C4-2B (cell line): ENCODE data around the gene C1QTNF1.
A peak's percentile ranks its signal among the peaks of the same experiment; 100 is the strongest.

Experiments used
- H3K27ac ChIP-seq: fragments of 450-650 bp; 2 replicates; pipeline ENCODE4 v1.5.1; 2017
- CTCF ChIP-seq: fragments of 450-650 bp; conservative IDR thresholded peaks from 2 replicates; pipeline ENCODE4 v1.5.1; 2017; ENCODE audit warnings: mild to moderate bottlenecking
- ZFX ChIP-seq: fragments of 450-650 bp; IDR thresholded peaks from 2 replicates; pipeline ENCODE4 v1.6.1; 2017

Gene C1QTNF1

GRCh38 chr17:79080349-79080748, 56.4 kb downstream of the C1QTNF1 start:
- no peak overlapping the region for H3K27ac ChIP-seq
- no peak for TF ChIP-seq ZFX
- TF ChIP-seq CTCF = no peak

GRCh38 chr17:79080761-79081290, 56.9 kb downstream of the C1QTNF1 start:
- TF ChIP-seq ZFX = no peak
- no peak for TF ChIP-seq CTCF
- H3K27ac ChIP-seq = no peak overlapping the region

DNA sequence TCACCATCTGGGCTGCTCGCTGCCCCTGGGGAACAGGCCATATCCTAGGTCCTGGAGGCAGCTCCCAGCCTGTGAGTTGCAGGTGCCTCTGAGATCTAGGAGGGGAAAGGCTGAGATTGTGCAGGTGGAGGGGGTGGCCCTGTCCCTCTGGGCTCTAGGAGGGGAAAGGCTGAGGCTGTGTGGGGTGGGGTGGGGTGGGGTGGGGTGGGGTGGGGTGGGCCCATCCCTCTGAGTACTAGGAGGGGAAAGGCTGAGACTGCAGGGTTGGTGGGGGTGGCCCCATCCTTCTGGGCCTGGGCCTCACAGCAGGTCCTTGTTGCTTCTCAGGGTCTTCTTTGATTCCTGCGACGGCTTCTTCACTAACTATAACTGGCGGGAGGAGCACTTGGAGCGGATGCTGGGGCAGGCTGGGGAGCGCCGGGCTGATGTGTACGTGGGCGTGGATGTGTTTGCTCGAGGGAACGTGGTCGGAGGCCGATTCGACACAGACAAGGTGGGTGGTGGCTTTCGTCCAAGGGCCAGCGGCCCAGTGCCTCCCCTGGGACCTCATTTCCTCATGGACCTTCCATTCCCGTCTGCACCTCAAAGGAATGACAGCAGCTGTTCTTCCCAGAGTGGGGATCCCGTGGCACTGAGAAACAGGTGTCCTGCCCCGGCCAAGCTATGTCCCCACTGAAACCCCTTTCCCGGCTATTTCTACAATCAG, 57.8 kb downstream of the C1QTNF1 start:
- TF ChIP-seq ZFX (no peak), CTCF (no peak)
- no peak overlapping the region for H3K27ac ChIP-seq

GRCh38 chr17:79082311-79083190, 58.6 kb downstream of the C1QTNF1 start:
- no peak overlapping the region for H3K27ac ChIP-seq
- TF ChIP-seq CTCF (peak; percentile 93), ZFX (no peak)

DNA sequence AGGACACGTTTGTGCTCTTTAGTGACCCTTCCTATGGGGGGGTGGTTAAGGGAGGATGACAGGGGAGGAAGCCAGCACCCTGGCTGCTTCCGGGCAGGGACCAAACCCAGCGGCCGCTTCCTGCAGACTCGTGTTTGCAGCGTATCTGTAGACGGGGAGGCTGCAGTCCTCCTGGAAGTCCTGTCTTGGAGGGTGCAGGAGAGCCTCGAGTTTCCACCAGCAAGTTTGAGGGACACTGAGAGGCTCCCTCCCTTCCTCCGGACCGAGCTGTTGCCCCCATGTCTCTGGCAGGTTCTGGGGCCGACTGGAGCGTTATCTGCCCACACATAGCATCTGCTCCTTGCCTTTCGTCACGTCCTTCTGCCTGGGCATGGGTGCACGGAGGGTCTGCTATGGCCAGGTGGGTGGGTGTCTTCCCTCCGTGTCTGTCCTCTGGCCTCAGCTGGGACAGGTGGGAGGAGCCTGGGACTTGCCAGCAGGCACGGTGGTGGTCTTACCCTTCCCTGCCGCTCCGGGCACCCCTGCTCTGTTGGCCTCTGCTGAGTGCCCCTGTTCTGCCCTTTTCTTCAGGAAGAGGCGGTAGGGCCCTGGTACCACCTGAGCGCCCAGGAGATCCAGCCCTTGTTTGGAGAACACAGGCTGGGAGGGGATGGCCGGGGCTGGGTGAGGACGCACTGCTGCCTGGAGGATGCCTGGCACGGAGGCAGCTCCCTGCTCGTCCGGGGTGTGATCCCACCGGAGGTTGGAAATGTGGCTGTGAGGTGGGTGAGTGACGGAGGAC, 59.4 kb downstream of the C1QTNF1 start:
- H3K27ac ChIP-seq = no peak overlapping the region
- no peak for TF ChIP-seq CTCF

DNA sequence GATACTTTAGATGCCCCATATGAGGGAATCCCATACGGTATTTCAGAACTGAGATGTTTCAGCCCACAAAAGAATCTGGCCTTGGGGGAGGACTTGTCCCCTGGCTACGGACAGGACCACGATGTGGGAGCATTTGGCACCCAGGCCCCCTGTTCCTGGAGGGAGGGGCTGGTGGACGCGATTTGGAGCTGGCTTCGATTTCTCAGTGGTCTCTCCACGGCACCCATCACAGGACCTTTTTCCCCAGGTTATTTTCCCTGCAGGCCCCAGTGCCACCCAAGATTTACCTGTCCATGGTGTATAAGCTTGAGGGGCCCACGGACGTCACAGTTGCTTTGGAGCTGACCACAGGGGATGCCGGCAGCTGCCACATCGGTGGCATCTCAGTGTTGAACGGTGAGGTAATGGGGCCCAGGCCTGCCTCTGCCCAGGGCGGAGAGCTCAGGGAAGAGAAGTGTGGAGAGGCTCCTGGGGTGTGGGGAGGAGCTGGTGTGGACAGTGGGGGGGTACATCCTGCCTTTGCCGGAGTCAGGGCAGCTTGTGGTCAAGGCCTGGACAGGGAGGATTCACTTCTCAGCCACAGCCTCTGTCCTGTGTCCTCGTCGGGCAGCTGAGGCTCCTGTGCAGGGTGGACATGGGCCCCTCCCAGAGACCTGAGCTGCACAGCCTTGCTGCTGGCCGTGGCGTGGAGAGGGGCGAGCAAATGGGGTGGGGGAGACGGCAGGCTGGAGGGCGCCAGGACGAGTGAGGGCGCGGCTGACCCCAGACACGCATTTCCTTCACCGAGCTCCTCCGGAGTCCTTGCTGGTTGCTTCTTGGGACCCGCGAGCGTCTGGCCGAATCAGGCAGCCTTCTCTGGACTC, 60.6 kb downstream of the C1QTNF1 start:
- TF ChIP-seq ZFX (no peak), CTCF (no peak)
- no peak overlapping the region for H3K27ac ChIP-seq
